NCI-H526 (cell line): ENCODE data around the gene MYH7.

Source experiments
- DNase-seq, 2 experiments: peaks; one replicate each; lab custom pipeline; 2025; lab: John Stamatoyannopoulos, UW

Gene MYH7

GRCh38 chr14:23435543-23436326 is at the start of gene MYH7:
MYH7 (minus strand) TSS chr14:23435660; CDS start chr14:23433732, 1,928 bp downstream.
- no peak for DNase-seq

GRCh38 chr14:23483236-23483854 is 47.9 kb upstream of the MYH7 start:
- DNase-seq: peak; percentile 50 to 85

GRCh38 chr14:23482823-23483148 is 47.3 kb upstream of the MYH7 start:
- DNase-seq: no peak

- DNase-seq: peak in 1 of 2 experiments; percentile 11
Measured at GRCh38 chr14:23481979-23482822, 46.7 kb upstream of the MYH7 start.

GRCh38 chr14:23481362-23481970 is 46.0 kb upstream of the MYH7 start:
- no peak for DNase-seq

GRCh38 chr14:23478109-23478759 is 42.8 kb upstream of the MYH7 start:
- DNase-seq: peak; percentile 25 to 75

GRCh38 chr14:23470947-23471346 is 35.5 kb upstream of the MYH7 start:
- DNase-seq: no peak

GRCh38 chr14:23469906-23470403 is 34.5 kb upstream of the MYH7 start:
- DNase-seq: no peak

- DNase-seq: peak; percentile 98 to 100
Measured at GRCh38 chr14:23469127-23469905, 33.9 kb upstream of the MYH7 start, which contains the start of gene NGDN. NGDN (plus strand) TSS chr14:23469703; CDS start chr14:23469716, 13 bp downstream.

GRCh38 chr14:23468704-23469126 is 33.3 kb upstream of the MYH7 start:
- DNase-seq: no peak

GRCh38 chr14:23465261-23465660 is 29.8 kb upstream of the MYH7 start:
- DNase-seq: no peak

- no peak for DNase-seq
Measured at GRCh38 chr14:23464700-23465099, 29.2 kb upstream of the MYH7 start.

GRCh38 chr14:23460960-23461359 is 25.5 kb upstream of the MYH7 start:
- DNase-seq: no peak

- no peak for DNase-seq
Measured at GRCh38 chr14:23457587-23458445, 22.4 kb upstream of the MYH7 start.

- peak in 1 of 2 experiments; percentile 20 for DNase-seq
Measured at GRCh38 chr14:23456883-23457586, 21.6 kb upstream of the MYH7 start.

GRCh38 chr14:23454445-23454856 is 19.0 kb upstream of the MYH7 start:
- DNase-seq: no peak

GRCh38 chr14:23452237-23452636 is 16.8 kb upstream of the MYH7 start:
- no peak for DNase-seq

- peak in 1 of 2 experiments; percentile 31 for DNase-seq
Measured at GRCh38 chr14:23450379-23450778, 14.9 kb upstream of the MYH7 start.

- no peak for DNase-seq
Measured at GRCh38 chr14:23449314-23449713, 13.9 kb upstream of the MYH7 start.
